IMR-90 (cell line): ENCODE measurements around the gene NFKBIE.

Experiments
- CEBPB ChIP-seq: IDR thresholded peaks from 2 replicates; pipeline ENCODE4 v1.6.1; 2012; ENCODE audit warnings: low read depth, low read length, improper control_type of control experiment
- CTCF ChIP-seq: conservative IDR thresholded peaks from 2 replicates; pipeline ENCODE4 v1.5.1; 2012; ENCODE audit warnings: mild to moderate bottlenecking, low read depth, low read length, improper control_type of control experiment
- FOS ChIP-seq: fragments of 150-350 bp; IDR thresholded peaks from 2 replicates; pipeline ENCODE4 v1.6.1; 2016; ENCODE audit warnings: low read depth, low read length
- RCOR1 ChIP-seq: IDR thresholded peaks from 2 replicates; pipeline ENCODE4 v1.6.1; 2012; ENCODE audit warnings: mild to moderate bottlenecking, low read length, improper control_type of control experiment; ENCODE audit not compliant: insufficient replicate concordance
- TF ChIP-seq, protein P1 (sequence below): fragments of 150-350 bp; IDR thresholded peaks from 2 replicates; pipeline ENCODE4 v1.6.1; 2017; ENCODE audit warnings: mild to moderate bottlenecking, antibody characterized with exemption, low read length, low read depth

DNA sequence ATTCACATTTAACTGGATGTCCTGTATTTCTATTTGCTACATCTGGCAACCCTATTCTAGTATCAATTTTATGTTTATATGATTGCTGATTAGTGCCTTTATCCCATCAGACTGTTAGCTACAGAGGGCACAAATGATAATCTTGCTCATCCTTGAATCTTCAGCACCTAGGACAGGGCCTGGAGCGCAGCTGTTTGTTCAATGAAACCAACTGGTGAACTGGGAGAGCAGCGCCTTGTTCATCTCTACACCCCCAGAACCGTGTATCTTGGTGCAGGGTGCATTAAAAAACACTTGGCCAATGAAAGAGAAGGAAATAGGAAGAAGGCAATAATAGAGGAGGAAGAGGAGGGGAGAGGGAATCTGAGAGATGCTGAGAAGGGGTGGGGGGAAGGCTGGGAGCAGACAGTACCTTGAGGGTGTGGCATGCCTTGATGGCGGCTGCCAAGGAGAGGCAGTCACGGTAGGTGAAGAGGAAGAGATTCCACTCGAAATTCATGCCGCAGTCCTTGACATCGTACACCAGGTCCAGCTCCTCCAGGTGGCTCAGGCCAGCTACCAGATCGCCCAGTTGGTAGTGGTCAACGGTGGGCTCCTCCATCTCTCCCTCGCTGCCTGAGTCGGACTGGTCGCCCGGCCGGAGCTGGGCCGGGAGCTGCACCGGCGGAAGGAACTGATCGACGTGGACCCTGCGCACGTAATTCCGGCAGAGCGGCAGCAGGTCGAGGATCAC is 20.4 kb upstream of the NFKBIE start:
- TF ChIP-seq CTCF (no peak), CEBPB (no peak), FOS (no peak), RCOR1 (no peak)
- TF ChIP-seq, protein P1, sequence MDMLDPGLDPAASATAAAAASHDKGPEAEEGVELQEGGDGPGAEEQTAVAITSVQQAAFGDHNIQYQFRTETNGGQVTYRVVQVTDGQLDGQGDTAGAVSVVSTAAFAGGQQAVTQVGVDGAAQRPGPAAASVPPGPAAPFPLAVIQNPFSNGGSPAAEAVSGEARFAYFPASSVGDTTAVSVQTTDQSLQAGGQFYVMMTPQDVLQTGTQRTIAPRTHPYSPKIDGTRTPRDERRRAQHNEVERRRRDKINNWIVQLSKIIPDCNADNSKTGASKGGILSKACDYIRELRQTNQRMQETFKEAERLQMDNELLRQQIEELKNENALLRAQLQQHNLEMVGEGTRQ, result no peak
